HL-60 (cell line): ENCODE measurements around the gene TPX2.
A peak's percentile ranks its signal among the peaks of the same experiment; 100 is the strongest.

Experiments
- DNase-seq, 2 experiments: peaks; one replicate each; pipeline ENCODE4 v3.0.0-alpha.2; 2010 to 2020; ENCODE audit warnings: low read depth in 1 of 2, low spot score in 1 of 2
- H3K27ac ChIP-seq: fragments of 250-450 bp; sonication (Bioruptor Pico); replicated peaks from 2 replicates; pipeline ENCODE4 v1.5.1; 2020; ENCODE audit warnings: mild to moderate bottlenecking, moderate library complexity
- H3K27me3 ChIP-seq: fragments of 250-450 bp; sonication (Bioruptor Pico); 2 replicates; pipeline ENCODE4 v1.5.1; 2021; ENCODE audit warnings: mild to moderate bottlenecking, moderate library complexity; ENCODE audit not compliant: insufficient read depth, poor library complexity, severe bottlenecking
- H3K4me3 ChIP-seq: replicated peaks from 2 replicates; pipeline ENCODE4 v1.5.1; 2011; ENCODE audit warnings: mild to moderate bottlenecking, control low read depth, low read length; ENCODE audit not compliant: insufficient read depth
- GABPA ChIP-seq: IDR thresholded peaks from 2 replicates; pipeline ENCODE4 v1.6.1; 2012; ENCODE audit warnings: low read depth
- POLR2AphosphoS5 ChIP-seq: IDR thresholded peaks from 2 replicates; pipeline ENCODE4 v1.6.1; 2012; ENCODE audit warnings: low read depth
- SPI1 ChIP-seq: IDR thresholded peaks from 2 replicates; pipeline ENCODE4 v1.6.1; 2012; ENCODE audit warnings: low read depth, mild to moderate bottlenecking, borderline replicate concordance
- long read RNA-seq: library from polyadenylated mRNA; unstranded; transcript quantifications from one replicate; pipeline ENCODE4 v2.0.0, GENCODE V29; 2020
- TF ChIP-seq, protein P1 (sequence below): IDR thresholded peaks from one replicate; pipeline ENCODE4 v1.5.1; 2011; ENCODE audit warnings: low read length, control low read depth, inconsistent platforms; ENCODE audit not compliant: insufficient read depth
- TF ChIP-seq, protein P2 (sequence below): IDR thresholded peaks from 2 replicates; pipeline ENCODE4 v1.6.1; 2012; ENCODE audit warnings: low read depth; ENCODE audit not compliant: insufficient replicate concordance

Gene TPX2, protein sequence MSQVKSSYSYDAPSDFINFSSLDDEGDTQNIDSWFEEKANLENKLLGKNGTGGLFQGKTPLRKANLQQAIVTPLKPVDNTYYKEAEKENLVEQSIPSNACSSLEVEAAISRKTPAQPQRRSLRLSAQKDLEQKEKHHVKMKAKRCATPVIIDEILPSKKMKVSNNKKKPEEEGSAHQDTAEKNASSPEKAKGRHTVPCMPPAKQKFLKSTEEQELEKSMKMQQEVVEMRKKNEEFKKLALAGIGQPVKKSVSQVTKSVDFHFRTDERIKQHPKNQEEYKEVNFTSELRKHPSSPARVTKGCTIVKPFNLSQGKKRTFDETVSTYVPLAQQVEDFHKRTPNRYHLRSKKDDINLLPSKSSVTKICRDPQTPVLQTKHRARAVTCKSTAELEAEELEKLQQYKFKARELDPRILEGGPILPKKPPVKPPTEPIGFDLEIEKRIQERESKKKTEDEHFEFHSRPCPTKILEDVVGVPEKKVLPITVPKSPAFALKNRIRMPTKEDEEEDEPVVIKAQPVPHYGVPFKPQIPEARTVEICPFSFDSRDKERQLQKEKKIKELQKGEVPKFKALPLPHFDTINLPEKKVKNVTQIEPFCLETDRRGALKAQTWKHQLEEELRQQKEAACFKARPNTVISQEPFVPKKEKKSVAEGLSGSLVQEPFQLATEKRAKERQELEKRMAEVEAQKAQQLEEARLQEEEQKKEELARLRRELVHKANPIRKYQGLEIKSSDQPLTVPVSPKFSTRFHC
- long read RNA-seq, transcript TPX2-201 (18 exons, 3,497 nt) = major isoform, 423 of 953 reads
- long read RNA-seq, partial matches to known transcripts = 377 of 953 reads
- long read RNA-seq, other reads (novel, unspliced or antisense) = 153 of 953 reads

DNA sequence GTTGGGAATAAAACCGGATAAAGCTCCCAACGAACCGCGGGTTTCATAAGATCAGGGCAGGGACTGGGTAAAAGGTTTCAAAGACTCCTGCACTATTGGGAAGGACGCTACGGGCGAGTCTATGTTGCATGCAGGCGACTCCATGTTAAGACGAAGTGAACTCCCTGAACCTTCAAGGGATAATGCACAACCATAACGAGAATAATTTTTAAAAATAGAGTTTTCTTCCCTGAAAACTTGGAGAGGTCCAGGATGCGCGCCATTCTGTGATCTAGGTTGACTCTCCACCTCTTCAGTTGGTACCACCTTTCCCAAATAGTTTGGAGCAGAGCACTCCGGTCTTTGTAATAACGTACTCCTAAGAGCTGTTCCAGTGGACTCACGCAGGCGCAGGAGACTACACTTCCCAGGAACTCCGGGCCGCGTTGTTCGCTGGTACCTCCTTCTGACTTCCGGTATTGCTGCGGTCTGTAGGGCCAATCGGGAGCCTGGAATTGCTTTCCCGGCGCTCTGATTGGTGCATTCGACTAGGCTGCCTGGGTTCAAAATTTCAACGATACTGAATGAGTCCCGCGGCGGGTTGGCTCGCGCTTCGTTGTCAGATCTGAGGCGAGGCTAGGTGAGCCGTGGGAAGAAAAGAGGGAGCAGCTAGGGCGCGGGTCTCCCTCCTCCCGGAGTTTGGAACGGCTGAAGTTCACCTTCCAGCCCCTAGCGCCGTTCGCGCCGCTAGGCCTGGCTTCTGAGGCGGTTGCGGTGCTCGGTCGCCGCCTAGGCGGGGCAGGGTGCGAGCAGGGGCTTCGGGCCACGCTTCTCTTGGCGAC is at the start of gene TPX2:
Gene TPX2 (plus strand): TSS at position 562 of the 821 bp plus-strand sequence. CDS start 18,187 bp downstream, outside the sequence.
- H3K27me3 ChIP-seq = no peaks in the 10 kb centered on the region
- peak within 1 kb of the TSS; percentile 82 for H3K27ac ChIP-seq
- peak within 1 kb of the TSS; percentile 85 for H3K4me3 ChIP-seq
- TF ChIP-seq SPI1 (peak; percentile 48; the same call in 1 of the 2 replicates), POLR2AphosphoS5 (peak; percentile 76; the same call in 1 of the 2 replicates), GABPA (peak; percentile 85)
- TF ChIP-seq, protein P1, sequence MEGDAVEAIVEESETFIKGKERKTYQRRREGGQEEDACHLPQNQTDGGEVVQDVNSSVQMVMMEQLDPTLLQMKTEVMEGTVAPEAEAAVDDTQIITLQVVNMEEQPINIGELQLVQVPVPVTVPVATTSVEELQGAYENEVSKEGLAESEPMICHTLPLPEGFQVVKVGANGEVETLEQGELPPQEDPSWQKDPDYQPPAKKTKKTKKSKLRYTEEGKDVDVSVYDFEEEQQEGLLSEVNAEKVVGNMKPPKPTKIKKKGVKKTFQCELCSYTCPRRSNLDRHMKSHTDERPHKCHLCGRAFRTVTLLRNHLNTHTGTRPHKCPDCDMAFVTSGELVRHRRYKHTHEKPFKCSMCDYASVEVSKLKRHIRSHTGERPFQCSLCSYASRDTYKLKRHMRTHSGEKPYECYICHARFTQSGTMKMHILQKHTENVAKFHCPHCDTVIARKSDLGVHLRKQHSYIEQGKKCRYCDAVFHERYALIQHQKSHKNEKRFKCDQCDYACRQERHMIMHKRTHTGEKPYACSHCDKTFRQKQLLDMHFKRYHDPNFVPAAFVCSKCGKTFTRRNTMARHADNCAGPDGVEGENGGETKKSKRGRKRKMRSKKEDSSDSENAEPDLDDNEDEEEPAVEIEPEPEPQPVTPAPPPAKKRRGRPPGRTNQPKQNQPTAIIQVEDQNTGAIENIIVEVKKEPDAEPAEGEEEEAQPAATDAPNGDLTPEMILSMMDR = no peak
- TF ChIP-seq, protein P2, sequence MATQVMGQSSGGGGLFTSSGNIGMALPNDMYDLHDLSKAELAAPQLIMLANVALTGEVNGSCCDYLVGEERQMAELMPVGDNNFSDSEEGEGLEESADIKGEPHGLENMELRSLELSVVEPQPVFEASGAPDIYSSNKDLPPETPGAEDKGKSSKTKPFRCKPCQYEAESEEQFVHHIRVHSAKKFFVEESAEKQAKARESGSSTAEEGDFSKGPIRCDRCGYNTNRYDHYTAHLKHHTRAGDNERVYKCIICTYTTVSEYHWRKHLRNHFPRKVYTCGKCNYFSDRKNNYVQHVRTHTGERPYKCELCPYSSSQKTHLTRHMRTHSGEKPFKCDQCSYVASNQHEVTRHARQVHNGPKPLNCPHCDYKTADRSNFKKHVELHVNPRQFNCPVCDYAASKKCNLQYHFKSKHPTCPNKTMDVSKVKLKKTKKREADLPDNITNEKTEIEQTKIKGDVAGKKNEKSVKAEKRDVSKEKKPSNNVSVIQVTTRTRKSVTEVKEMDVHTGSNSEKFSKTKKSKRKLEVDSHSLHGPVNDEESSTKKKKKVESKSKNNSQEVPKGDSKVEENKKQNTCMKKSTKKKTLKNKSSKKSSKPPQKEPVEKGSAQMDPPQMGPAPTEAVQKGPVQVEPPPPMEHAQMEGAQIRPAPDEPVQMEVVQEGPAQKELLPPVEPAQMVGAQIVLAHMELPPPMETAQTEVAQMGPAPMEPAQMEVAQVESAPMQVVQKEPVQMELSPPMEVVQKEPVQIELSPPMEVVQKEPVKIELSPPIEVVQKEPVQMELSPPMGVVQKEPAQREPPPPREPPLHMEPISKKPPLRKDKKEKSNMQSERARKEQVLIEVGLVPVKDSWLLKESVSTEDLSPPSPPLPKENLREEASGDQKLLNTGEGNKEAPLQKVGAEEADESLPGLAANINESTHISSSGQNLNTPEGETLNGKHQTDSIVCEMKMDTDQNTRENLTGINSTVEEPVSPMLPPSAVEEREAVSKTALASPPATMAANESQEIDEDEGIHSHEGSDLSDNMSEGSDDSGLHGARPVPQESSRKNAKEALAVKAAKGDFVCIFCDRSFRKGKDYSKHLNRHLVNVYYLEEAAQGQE = no peak
- peak; percentile 95 to 98 for DNase-seq

DNA sequence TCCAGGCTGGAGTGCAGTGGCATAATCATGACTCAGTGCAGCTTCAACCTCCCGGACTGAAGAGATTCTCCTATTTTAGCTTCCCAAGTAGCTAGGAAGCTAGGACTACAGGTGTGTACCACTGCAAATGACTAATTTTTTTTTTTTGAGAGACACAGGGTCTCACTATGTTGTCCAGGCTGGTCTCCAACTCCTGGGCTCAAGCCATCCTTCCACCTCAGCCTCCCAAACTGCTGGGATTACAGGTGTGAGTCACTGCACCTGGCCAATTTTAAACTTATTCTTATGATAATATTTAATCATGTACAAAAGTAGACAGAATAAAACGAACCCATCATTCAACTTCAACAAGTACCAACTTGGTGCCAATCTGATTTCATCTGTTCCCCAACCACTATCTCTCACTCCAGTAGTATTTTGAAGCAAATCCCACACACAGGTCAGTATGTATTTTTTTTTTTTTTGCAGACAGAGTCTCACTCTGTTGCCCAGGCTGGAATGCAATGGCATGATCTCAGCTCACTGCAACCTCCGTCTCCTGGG is 48.9 kb upstream of the TPX2 start:
- no peak overlapping the region for H3K27ac ChIP-seq
- no peak overlapping the region for H3K4me3 ChIP-seq
- no peak for DNase-seq
- no peaks in the 10 kb centered on the region for H3K27me3 ChIP-seq
- no peak for TF ChIP-seq GABPA
- TF ChIP-seq, protein P1 = no peak
- TF ChIP-seq SPI1 = no peak
- TF ChIP-seq POLR2AphosphoS5 = no peak

DNA sequence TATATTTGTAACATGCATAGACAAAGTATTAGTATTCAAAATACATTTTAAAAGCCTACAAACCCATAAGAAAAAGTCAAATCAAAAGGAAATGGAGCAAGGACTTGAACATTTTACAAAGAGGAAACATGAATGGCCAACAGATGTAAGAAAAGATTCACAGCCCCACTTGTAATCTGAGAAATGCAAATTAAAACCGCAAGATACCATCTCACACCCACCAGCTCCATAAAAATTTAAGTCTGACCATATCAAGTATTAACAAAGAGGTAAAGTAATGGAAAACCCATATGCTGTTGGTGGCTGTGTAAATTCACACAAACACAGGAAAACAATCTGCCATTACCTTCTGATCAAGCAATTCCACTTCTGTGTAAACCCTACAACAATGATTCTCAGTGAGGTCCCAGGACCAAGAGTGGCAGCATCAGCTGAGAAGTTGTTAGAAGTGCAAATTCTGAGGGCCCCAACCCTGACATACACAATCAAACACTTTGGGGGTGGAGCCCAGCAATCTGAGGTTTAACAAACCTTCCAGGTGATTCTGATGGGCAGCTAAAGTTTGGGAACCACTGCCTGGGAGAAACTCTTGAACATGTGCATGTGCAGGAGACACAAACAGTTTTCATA is 47.3 kb upstream of the TPX2 start:
- no peak overlapping the region for H3K4me3 ChIP-seq
- H3K27ac ChIP-seq = no peak overlapping the region
- no peak for TF ChIP-seq SPI1
- TF ChIP-seq, protein P1 = no peak
- TF ChIP-seq POLR2AphosphoS5 = no peak
- TF ChIP-seq, protein P2 = no peak
- no peak for TF ChIP-seq GABPA
- no peaks in the 10 kb centered on the region for H3K27me3 ChIP-seq
- no peak for DNase-seq
